Measurements from ENCODE around the gene XK.

Gene XK

DNA sequence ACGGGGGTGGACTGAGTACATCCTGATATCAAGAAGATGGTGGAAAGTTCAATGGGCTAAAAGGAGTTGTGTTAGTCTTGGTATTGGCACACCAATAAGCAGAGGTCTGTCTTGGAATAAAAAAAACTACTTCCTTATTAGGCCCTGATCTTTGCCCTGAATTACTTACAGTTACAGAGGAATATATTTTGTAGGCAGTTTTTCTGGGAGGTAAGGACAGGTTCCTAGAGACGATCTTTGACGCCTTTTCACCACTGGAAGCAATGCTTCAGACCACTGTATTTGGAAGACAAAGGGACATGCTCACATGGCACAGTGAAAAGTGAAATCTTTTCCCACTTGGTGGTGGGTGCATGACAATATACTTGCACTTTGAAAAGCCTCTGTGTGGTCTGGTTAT is 618 bp upstream of the XK start:
- peak overlapping the region; percentile 48 for H3K4me3 ChIP-seq (ENCODE audit: insufficient read depth, low read length, poor library complexity, severe bottlenecking)
- H3K27me3 ChIP-seq (ENCODE audit: low read length): no peaks in the 10 kb centered on the region
- no peak for TF ChIP-seq EZH2phosphoT487 (conservative IDR thresholded peaks at IDR 0.05; ENCODE audit: low read length)
- TF ChIP-seq, protein P1, sequence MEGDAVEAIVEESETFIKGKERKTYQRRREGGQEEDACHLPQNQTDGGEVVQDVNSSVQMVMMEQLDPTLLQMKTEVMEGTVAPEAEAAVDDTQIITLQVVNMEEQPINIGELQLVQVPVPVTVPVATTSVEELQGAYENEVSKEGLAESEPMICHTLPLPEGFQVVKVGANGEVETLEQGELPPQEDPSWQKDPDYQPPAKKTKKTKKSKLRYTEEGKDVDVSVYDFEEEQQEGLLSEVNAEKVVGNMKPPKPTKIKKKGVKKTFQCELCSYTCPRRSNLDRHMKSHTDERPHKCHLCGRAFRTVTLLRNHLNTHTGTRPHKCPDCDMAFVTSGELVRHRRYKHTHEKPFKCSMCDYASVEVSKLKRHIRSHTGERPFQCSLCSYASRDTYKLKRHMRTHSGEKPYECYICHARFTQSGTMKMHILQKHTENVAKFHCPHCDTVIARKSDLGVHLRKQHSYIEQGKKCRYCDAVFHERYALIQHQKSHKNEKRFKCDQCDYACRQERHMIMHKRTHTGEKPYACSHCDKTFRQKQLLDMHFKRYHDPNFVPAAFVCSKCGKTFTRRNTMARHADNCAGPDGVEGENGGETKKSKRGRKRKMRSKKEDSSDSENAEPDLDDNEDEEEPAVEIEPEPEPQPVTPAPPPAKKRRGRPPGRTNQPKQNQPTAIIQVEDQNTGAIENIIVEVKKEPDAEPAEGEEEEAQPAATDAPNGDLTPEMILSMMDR (IDR thresholded peaks at IDR 0.05; ENCODE audit: insufficient read depth, low read length, poor library complexity, severe bottlenecking): no peak

DNA sequence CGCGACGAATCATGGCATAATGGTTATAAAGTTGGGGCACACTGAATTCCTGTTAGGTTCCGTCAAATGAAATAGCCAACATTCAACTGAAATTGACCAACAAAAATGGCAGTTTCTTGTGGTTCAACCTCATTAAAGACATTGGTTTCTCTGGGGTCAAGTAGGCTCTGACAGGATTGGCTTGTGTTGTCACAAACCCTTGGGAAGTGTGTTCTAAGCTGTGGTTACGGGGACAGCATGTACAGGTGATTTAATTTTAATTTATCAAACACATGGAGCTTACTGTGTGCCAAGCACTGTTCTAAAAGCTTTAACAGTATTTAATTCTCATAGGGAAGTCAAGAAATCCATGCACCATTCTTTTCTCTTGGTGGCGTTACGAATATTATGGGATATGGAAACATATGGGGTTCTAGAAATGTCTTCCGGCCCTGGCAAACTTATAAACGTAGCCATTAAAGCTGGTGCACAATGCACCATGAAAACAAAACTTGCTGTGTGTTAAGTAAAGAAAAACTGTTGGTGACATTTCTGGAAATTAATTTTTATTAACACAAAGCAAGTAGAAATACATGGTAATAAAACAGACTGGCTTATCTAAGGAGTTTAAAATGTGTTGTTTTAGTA is 891 bp downstream of the XK start:
- Histone ChIP-seq H3K36me3 (ENCODE audit: low read length) (no peaks in the 10 kb centered on the region), H3F3A (ENCODE audit: insufficient read depth) (peaks cover 4% of the 10 kb centered on the region; the same call in 1 of the 2 replicates), H3K79me2 (ENCODE audit: insufficient read depth, low read length) (no peaks in the 10 kb centered on the region), H4K20me1 (ENCODE audit: low read depth, low read length) (no peaks in the 10 kb centered on the region), H3K27ac (ENCODE audit: low read depth, low read length) (no peak overlapping the region), H3K9me2 (replicated peaks; ENCODE audit: insufficient read depth, low read length) (no peaks in the 10 kb centered on the region), H3K4me3 (ENCODE audit: insufficient read depth, low read length, poor library complexity, severe bottlenecking) (peak overlapping the region; percentile 48), H3K9ac (ENCODE audit: low read length) (no peak overlapping the region; the same call in 1 of the 2 replicates), H3K27me3 (ENCODE audit: low read length) (no peaks in the 10 kb centered on the region), H3K9me3 (ENCODE audit: insufficient read depth, low read length) (no peaks in the 10 kb centered on the region), H3K4me2 (ENCODE audit: low read depth, low read length, poor library complexity, severe bottlenecking) (peak overlapping the region; percentile 51), H2AFZ (ENCODE audit: low read depth, low read length, severe bottlenecking) (peak overlapping the region; percentile 71)
- TF ChIP-seq, protein P1 (IDR thresholded peaks at IDR 0.05; ENCODE audit: insufficient read depth, low read length, poor library complexity, severe bottlenecking): no peak
- TF ChIP-seq EZH2phosphoT487 (conservative IDR thresholded peaks at IDR 0.05; ENCODE audit: low read length): no peak

More for the DNA sequence above, 618 bp upstream of the XK start:
- Histone ChIP-seq H3K27ac (ENCODE audit: low read depth, low read length) (no peak overlapping the region), H2AFZ (ENCODE audit: low read depth, low read length, severe bottlenecking) (peak overlapping the region; percentile 71), H3K9ac (ENCODE audit: low read length) (no peak overlapping the region), H3K36me3 (ENCODE audit: low read length) (no peaks in the 10 kb centered on the region), H3K4me2 (ENCODE audit: low read depth, low read length, poor library complexity, severe bottlenecking) (peak overlapping the region; percentile 51), H3K9me2 (replicated peaks; ENCODE audit: insufficient read depth, low read length) (no peaks in the 10 kb centered on the region), H3K9me3 (ENCODE audit: insufficient read depth, low read length) (no peaks in the 10 kb centered on the region), H3K79me2 (ENCODE audit: insufficient read depth, low read length) (no peaks in the 10 kb centered on the region), H4K20me1 (ENCODE audit: low read depth, low read length) (no peaks in the 10 kb centered on the region), H3F3A (ENCODE audit: insufficient read depth) (peaks cover 4% of the 10 kb centered on the region; the same call in 1 of the 2 replicates)

DNA sequence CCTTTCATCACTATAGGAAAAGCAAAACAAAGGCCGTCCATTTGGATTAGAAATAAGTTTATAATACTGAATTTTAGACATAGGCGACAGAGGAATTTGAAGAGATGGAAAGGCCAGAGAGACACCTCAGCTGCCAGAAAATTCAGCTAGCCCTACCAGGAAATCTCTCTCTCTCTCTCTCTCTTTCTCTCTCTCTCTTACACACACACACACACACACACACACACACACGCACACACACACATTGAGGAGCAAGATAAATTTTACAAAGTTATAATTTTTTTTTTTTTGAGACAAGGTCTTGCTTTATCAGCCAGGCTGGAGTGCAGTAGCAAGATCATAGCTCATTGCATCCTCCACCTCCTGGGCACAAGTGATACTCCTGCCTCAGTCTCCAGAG is 1.4 kb downstream of the XK start:
- H3K27ac ChIP-seq (ENCODE audit: low read depth, low read length): no peak overlapping the region
- H3K4me3 ChIP-seq (ENCODE audit: insufficient read depth, low read length, poor library complexity, severe bottlenecking): no peak overlapping the region
- H3K36me3 ChIP-seq (ENCODE audit: low read length): no peaks in the 10 kb centered on the region
- no peak overlapping the region for H3K9ac ChIP-seq (ENCODE audit: low read length)
- no peaks in the 10 kb centered on the region for H3K9me3 ChIP-seq (ENCODE audit: insufficient read depth, low read length)
- TF ChIP-seq EZH2phosphoT487 (conservative IDR thresholded peaks at IDR 0.05; ENCODE audit: low read length): no peak
- TF ChIP-seq, protein P1 (IDR thresholded peaks at IDR 0.05; ENCODE audit: insufficient read depth, low read length, poor library complexity, severe bottlenecking): no peak
- no peaks in the 10 kb centered on the region for H4K20me1 ChIP-seq (ENCODE audit: low read depth, low read length)
- no peak overlapping the region for H2AFZ ChIP-seq (ENCODE audit: low read depth, low read length, severe bottlenecking)
- peaks cover 4% of the 10 kb centered on the region; the same call in 1 of the 2 replicates for H3F3A ChIP-seq (ENCODE audit: insufficient read depth)
- H3K4me2 ChIP-seq (ENCODE audit: low read depth, low read length, poor library complexity, severe bottlenecking): no peak overlapping the region
- H3K27me3 ChIP-seq (ENCODE audit: low read length): no peaks in the 10 kb centered on the region
- no peaks in the 10 kb centered on the region for H3K79me2 ChIP-seq (ENCODE audit: insufficient read depth, low read length)
- H3K9me2 ChIP-seq (replicated peaks; ENCODE audit: insufficient read depth, low read length): no peaks in the 10 kb centered on the region

Measured in SU-DHL-6 (cell line).